GM19397 (cell line): ENCODE measurements around the gene AIFM3.
"Not testable (repeated sequence)": the region's sequence is repeated elsewhere in the genome, so short reads cannot be mapped to it uniquely, and the experiment has no call there.

Source experiments
- ATAC-seq: cut with Tn5 transposase; IDR thresholded peaks from one replicate; pipeline ENCODE4 v1.9.1; 2021; ENCODE audit warnings: mild to moderate bottlenecking, moderate library complexity; ENCODE audit not compliant: unreplicated experiment

AIFM3 gene

DNA sequence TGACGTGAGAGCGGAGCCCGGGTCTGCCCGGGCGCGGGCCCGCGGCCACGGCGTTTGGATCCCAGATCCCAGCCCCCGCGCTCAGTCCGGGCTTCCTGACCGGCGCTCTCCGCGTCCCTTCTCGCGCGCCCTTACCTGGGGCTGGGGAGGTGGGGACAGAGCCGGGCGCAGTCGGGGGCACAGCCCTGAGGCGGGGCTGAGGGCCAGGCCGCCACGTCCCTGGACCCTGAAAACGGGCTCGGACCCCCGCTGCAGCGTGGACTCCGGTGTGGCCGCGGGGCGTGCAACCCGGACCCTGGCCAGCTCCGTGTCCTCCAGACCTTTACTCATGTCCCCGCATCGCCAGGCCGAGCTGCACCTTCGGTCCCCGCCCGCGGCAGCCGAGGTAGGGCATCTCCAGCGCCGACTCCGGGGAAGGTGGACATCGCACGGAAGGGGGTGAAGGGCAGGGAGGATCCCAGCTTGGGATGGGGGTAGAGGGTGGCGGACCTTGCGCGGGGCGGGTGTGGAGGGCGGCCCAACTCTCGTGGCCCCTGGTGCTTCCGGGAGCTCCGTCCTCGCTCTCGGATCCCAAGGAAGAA is 9.9 kb upstream of the AIFM3 start:
- ATAC-seq: no peak

GRCh38 chr22:20957683-20958431 is 9.2 kb upstream of the AIFM3 start:
- no peak for ATAC-seq

DNA sequence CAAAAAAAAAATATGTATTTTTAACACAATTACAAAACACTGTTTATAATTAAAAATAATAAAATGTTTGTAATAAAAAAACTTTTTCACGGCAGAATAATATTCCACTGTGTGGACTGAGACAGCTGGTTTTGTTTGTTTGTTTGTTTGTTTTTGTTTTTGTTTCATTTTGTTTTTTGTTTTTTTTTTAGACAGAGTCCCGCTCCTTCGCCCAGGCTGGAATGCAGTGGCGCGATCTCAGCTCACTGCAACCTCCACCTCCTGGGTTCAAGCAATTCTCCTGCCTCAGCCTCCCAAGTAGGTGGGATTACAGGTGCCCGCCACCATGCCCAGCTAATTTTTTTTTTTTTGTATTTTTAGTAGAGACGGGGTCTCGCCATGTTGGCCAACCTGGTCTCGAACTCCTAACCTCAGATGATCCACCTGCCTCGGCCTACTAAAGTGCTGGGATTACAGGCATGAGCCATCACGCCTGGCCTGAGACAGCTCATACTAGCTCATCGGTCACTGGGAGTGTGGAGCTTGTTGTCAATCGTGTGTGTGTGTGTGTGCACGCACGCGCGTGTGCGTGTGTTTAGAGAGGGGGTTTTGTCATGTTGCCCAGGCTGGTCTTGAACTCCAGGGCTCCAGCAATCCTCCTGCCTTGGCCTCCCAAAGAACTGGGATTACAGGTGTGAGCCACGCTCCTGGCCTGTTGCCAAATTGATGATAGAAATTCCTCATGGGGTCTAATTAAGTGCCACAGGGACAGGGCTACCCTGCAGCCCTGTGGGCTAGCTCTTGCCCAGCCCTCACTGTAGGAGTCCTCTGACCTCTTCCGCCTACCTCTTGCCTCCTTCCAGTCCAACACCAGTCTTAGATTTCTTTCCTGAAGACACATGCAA is 7.2 kb upstream of the AIFM3 start:
- no peak for ATAC-seq

DNA sequence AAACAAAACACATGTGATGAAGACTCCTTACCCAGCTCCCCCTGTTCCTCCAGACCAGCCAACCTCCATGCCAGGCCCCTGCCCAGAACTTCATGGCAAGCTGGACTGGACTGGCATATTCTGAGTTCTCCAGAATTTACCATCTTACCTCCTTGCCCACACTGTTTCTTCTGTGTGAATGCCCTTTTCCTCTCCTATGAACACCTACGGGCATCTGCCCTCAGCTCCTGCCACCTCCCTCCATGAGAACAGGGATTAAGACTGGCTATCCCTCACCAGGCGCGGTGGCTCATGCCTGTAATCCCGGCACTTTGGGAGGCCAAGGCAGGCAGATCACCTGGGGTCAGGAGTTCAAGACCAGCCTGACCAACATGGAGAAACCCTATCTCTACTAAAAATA is 6.4 kb upstream of the AIFM3 start:
- ATAC-seq: no peak

- no peak for ATAC-seq
Measured at GRCh38 chr22:20962491-20962945, 4.5 kb upstream of the AIFM3 start.

DNA sequence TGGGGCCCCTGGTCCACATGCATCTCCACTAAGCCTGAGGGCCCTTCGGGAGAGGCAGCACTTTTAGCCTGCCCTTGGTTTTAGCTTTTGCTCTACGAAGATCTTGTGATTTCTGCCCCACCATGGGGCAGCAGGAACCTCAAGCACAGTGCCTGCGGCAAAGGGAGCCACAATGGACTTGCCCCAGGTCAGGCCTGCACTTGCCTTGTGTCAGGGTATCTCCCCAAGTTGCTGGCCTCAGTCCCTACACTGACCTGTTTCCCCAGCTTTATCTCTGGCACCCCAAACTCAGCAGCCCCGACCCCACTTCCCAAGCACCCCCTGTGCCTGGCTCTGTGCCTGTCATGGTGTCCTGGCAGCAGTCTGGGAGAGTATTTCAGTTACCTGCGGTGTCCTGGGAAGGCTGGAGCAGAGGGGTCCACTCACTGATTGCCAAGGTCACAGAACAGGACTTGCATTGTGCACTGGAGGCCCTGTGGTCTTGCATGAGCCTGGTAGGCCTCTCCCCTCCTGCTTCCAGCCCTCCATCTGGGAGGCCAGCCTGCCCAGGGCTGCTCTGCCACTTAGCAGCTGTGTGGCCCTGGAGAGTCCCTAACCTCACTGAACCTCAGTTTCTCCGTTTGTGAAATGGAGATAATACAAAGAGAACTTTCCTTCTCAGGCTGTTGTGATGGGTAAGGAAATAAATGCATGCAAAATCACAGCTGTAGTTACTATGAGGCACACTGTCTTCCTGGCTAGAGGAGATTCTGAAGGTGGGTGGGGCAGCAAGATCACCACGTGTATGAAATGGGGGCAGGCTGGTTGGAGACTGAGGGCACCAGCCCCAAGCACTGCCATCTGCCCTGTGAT is 3.6 kb upstream of the AIFM3 start:
- ATAC-seq: no peak

DNA sequence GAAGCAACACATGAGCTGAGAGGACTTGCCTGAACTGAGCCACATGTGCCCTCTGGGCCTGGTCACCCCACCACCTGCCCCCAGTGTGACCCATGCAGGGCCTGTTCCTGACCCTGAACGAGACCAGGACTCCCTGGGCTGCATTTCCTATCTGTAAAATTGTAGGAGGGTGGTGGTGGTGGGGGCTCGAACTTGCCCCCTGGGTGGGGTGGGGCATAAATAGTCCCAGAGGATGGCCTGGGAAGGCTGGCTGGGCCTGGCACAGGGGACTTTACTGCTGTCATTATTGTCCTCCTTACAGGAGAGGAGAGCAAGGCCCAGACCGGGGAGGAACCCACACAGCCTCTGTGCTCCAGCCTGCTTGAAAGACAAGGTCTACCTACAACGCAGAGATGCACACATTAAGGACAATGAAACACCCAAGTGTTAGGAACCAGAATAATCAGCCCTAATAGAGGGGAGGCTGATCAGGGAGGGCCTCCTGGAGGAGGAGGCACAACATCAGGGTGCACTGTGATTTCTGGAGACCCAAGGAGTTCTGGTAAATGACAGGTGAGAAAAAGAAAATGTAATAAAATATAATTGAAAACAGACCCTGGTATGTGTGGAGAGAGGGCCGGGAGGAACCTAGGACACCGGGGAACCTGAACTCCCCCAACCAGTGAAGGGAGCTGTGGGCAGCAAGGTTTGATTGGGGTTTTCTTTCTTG is 2.8 kb upstream of the AIFM3 start:
- no peak for ATAC-seq

DNA sequence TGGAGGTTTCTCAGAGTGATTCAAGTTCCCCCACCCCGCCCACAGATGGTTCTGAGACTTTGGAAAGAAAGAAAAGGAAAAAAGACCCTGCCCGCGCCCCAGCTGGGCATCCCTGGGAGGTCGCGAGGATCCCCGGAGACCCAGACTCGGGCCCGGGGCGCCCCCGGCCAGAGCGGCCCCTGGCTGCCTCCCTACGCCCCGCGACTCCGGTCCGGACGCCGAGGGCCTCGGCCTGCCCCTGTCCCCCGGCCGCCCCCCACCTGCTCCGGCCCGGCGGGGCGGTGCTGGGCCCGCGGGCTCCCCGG is 2.3 kb upstream of the AIFM3 start:
- ATAC-seq: no peak

- ATAC-seq: no peak
Measured at GRCh38 chr22:20965104-20965887, 1.8 kb upstream of the AIFM3 start.

- no peak for ATAC-seq
Measured at GRCh38 chr22:20965888-20966855, 883 bp upstream of the AIFM3 start.

- no peak for ATAC-seq
Measured at GRCh38 chr22:20967697-20968211, 699 bp downstream of the AIFM3 start.

DNA sequence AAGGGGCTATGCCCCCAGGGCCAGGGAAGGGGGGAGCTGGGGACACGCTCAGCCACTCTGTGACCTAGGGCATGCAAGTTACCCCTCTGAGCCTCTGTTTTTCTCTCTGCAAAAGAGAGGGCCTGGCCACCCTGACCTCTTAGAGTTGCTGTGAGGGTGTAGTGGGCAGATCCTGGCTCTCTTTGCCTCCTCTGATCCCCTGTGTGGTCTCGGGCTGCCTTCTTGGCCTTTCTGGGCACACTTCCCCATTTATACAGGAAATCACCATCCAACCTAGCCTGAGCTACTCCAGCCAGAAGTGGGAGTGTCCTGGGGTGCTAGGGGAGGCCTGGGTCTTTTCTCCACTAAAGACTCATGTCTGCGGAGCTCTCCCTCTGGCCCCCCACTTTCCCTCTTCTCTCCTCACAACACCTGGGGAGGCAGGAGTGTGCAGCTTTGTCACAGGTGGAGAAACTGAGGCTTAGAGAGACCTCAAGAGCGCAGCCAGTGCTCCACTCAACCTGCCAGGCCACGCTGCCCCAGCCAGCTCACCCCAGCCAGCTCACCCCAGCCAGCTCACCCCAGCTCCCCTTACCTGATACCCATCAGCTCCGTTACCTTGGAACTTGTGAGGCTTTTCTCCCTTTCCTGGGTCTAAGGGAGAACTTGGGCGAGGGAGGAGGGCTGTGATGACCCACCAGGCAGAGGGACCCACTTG is 1.4 kb downstream of the AIFM3 start:
- ATAC-seq: no peak

DNA sequence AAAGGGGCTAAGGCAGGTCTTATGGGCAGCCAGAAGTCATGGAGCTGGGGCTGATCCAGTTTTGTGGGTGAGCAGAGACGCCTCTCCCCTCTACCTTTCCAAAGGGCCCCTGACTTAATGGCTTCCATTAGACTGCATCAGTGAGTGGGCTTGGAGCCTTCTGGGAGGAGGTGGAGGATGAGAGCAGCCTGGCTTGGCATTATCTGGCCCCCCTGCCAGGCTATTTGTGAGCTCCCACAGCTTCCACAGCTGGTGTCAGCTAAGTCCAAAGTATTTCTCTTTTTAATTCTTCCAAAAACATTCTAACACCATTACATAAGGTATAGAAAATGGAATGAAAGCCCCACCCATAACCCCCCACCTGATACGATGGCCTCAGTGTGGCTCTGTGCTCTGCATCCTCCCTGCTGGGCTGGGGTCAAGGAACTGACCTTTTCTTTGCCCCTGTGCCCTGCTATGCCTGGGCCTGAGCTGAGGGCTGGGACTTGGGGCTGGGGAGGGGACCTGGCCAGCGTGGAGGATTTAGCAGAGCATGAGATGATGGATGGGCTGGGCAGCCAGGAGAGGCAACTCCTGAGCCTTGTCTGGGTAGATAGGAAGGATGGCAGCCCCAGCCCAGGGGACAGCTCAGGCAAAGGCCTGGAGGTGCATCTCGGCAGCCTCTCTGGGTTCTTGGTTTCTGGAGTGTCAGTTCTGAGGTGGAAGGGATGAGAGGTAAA is 4.0 kb downstream of the AIFM3 start:
- ATAC-seq: no peak

GRCh38 chr22:20972014-20972694 is 5.1 kb downstream of the AIFM3 start:
- not testable (repeated sequence) for ATAC-seq

DNA sequence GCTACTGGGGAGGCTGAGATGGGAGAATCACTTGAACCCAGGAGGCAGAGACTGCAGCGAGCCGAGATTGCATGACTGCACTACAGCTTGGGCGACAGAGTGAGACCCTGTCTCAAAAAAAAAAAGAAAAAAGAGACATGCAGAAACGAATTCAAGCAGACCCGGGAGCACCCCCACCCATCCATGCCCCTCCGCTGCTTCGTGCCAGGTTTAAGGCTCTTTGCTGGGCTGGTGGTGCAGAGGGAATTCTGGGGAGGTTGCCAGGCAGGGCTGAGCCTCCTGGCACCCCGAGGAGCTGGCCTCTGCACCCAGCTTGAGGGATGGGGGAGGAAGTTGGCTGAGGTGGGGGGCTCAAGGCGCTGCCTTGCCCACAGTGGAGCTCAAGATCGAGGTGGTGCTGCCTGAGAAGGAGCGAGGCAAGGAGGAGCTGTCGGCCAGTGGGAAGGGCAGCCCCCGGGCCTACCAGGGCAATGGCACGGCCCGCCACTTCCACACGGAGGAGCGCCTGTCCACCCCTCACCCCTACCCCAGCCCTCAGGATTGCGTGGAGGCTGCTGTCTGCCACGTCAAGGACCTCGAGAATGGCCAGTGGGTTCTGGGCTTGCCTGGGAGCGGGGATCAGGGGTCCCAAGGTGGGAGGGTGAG is 6.0 kb downstream of the AIFM3 start:
- no peak for ATAC-seq
